B cell (primary cell): ENCODE measurements around the gene GRK1. TPM values are rescaled to one million over a fixed set of nuclear protein-coding genes. Genes with fewer than 3 reads are reported as not detected.
A peak's percentile ranks its signal among the peaks of the same experiment; 100 is the strongest.

Experiments used
- ATAC-seq: fragments of 200-7000 bp; cut with Tn5 transposase; one replicate; pipeline ENCODE4 v1.10.0; 2021; ENCODE audit warnings: low read depth, mild to moderate bottlenecking, moderate number of reproducible peaks, moderate library complexity
- CTCF ChIA-PET: fragments of 350-600 bp; sonication (Branson Sonifier 250); formaldehyde crosslinking; loops from one replicate; lab custom pipeline; 2021; ENCODE audit warnings: antibody characterized with exemption, inconsistent platforms; lab: Charles Lee
- POLR2A ChIA-PET: fragments of 350-600 bp; sonication (Branson Sonifier 250); formaldehyde crosslinking; loops from one replicate; lab custom pipeline; 2021; ENCODE audit warnings: antibody characterized with exemption; lab: Charles Lee
- DNase-seq: peaks from one replicate; pipeline ENCODE4 v3.0.0; 2013
- H2AFZ ChIP-seq: 2 replicates; pipeline ENCODE4 v1.6.1; 2012; ENCODE audit warnings: mild to moderate bottlenecking, low read depth, low read length; ENCODE audit not compliant: insufficient read depth, poor library complexity, severe bottlenecking
- H3K27ac ChIP-seq, 2 donors: 1 replicate in 1 of 2; 2 replicates in 1 of 2; pipeline ENCODE4 v1.5.1; 2012 to 2013; ENCODE audit warnings: low read length in 2 of 2, mild to moderate bottlenecking in 2 of 2, moderate library complexity in 1 of 2
- H3K27me3 ChIP-seq, 4 experiments: fragments of 200-600 bp in 1 of 4; sonication (generic) in 1 of 4; replicated peaks in 1 of 4; 1 replicate in 2 of 4; 2 replicates in 2 of 4; pipeline versions ENCODE4 v1.6.1 to v1.7.0; 2013 to 2016; ENCODE audit warnings: low read length in 3 of 4, mild to moderate bottlenecking in 2 of 4, mixed read lengths in 1 of 4, moderate library complexity in 1 of 4; ENCODE audit not compliant: insufficient read depth in 4 of 4, control insufficient read depth in 3 of 4; ENCODE audit errors: control extremely low read depth in 1 of 4
- H3K36me3 ChIP-seq, 2 experiments: replicated peaks in 1 of 2; 1 replicate in 1 of 2; 2 replicates in 1 of 2; pipeline versions ENCODE4 v1.6.1 to v1.7.1; 2013; ENCODE audit warnings: low read length in 1 of 2; ENCODE audit not compliant: insufficient read depth in 2 of 2, control insufficient read depth in 1 of 2; ENCODE audit errors: control extremely low read depth in 1 of 2, extremely low read depth in 1 of 2
- H3K4me1 ChIP-seq, 2 donors: fragments of 200-600 bp in 1 of 2; sonication (generic) in 1 of 2; 1 replicate in 1 of 2; 2 replicates in 1 of 2; pipeline versions ENCODE4 v1.5.1 to v1.6.1; 2013 to 2017; ENCODE audit warnings: low read length in 2 of 2; ENCODE audit not compliant: control insufficient read depth in 2 of 2, insufficient read depth in 2 of 2
- H3K4me2 ChIP-seq: replicated peaks from 2 replicates; pipeline ENCODE3; 2012; ENCODE audit warnings: mild to moderate bottlenecking, low read depth, low read length; ENCODE audit not compliant: poor library complexity, severe bottlenecking
- H3K4me3 ChIP-seq, 5 experiments: fragments of 200-600 bp in 1 of 5; sonication (generic) in 1 of 5; 1 replicate in 3 of 5; 2 replicates in 2 of 5; pipeline versions ENCODE4 v1.5.1 to v1.7.0; 2011 to 2016; ENCODE audit warnings: low read length in 4 of 5, mild to moderate bottlenecking in 4 of 5, low read depth in 2 of 5, control low read depth in 1 of 5, moderate library complexity in 1 of 5; ENCODE audit not compliant: insufficient read depth in 1 of 5; ENCODE audit errors: control extremely low read depth in 1 of 5, extremely low read depth in 1 of 5
- H3K79me2 ChIP-seq: fragments of 200-600 bp; sonication (generic); one replicate; pipeline ENCODE4 v1.6.0; 2016; ENCODE audit warnings: low read length; ENCODE audit not compliant: control insufficient read depth, insufficient read depth
- H3K9ac ChIP-seq: fragments of 200-600 bp; sonication (generic); 2 replicates; pipeline ENCODE4 v1.6.1; 2017; ENCODE audit warnings: mild to moderate bottlenecking, low read length, moderate library complexity
- H3K9me3 ChIP-seq, 3 donors: one replicate each; pipeline versions ENCODE4 v1.6.1 to v1.7.1; 2013; ENCODE audit warnings: low read length in 2 of 3; ENCODE audit not compliant: control insufficient read depth in 2 of 3, insufficient read depth in 1 of 3; ENCODE audit errors: control extremely low read depth in 1 of 3
- H4K20me1 ChIP-seq: 2 replicates; pipeline ENCODE4 v1.6.0; 2012; ENCODE audit warnings: mild to moderate bottlenecking, low read length; ENCODE audit not compliant: insufficient read depth, control insufficient read depth, poor library complexity, severe bottlenecking
- H3K27ac Mint-ChIP-seq: one replicate; pipeline ENCODE4 v1.8.0; 2021; ENCODE audit warnings: mixed read lengths
- H3K27me3 Mint-ChIP-seq: one replicate; pipeline ENCODE4 v1.8.0; 2021; ENCODE audit warnings: mixed read lengths
- H3K4me1 Mint-ChIP-seq: one replicate; pipeline ENCODE4 v1.8.0; 2021; ENCODE audit warnings: mixed read lengths
- H3K4me3 Mint-ChIP-seq: one replicate; pipeline ENCODE4 v1.8.0; 2021; ENCODE audit warnings: mixed read lengths
- H3K9me3 Mint-ChIP-seq: one replicate; pipeline ENCODE4 v1.8.0; 2022; ENCODE audit warnings: mixed read lengths; ENCODE audit not compliant: insufficient read depth
- CTCF ChIP-seq: fragments of 200-600 bp; IDR thresholded peaks from one replicate; pipeline ENCODE4 v1.8.0; 2022; ENCODE audit warnings: antibody characterized with exemption, mild to moderate bottlenecking
- EZH2 ChIP-seq: IDR thresholded peaks from 2 replicates; pipeline ENCODE4 v1.6.1; 2012; ENCODE audit warnings: borderline replicate concordance, low read depth, mild to moderate bottlenecking, moderate library complexity, low read length; ENCODE audit not compliant: insufficient read depth, poor library complexity, severe bottlenecking
- WGBS: methylation state at CpG from one replicate; pipeline ENCODE4 v1.1.5; 2013; ENCODE audit warnings: missing lambda C conversion rate; ENCODE audit not compliant: insufficient coverage; 5-methylcytosine and 5-hydroxymethylcytosine counted together
- intact Hi-C: fragments of 100-400 bp; cut with micrococcal nuclease; formaldehyde crosslinking; loops from one replicate; pipeline ENCODE4 v1.10.0; 2022
- polyA plus RNA-seq: library from polyadenylated mRNA; depleted of rRNA; stranded (reverse); fragments of >200 nt; gene quantifications from 2 replicates; pipeline ENCODE4 v1.2.3, GENCODE V29; 2012
- total RNA-seq, 2 donors: library from RNA; stranded (reverse); fragments of 120-200 nt in 1 of 2; gene quantifications; 1 replicate in 1 of 2; 2 replicates in 1 of 2; pipeline versions ENCODE4 v1.2.3 to v1.2.4, GENCODE V29; 2013 to 2022

Gene GRK1
- total and polyA plus RNA-seq, 2 donors (not counting 1 experiment from before 2014, with no cell fraction given) = not detected

- peak overlapping the region in 1 of 2 donors; percentile 49 for H3K27ac ChIP-seq
- H3K27me3 Mint-ChIP-seq = peaks cover 4% of the 10 kb centered on the region
- H3K27ac Mint-ChIP-seq = peak overlapping the region; percentile 94
- DNase-seq (peak; percentile 26), ATAC-seq (no peak)
- ChIA-PET POLR2A (no interaction called here), CTCF (interaction anchor here (0.6 to 1.4 kb wide), 5 partner anchors 179 to 610 kb away, joined by 3 to 4 read pairs (median 4); no protein-coding TSS in a partner anchor)
- peaks cover 0 to 32% (median 0%) of the 10 kb centered on the region in 3 donors for H3K9me3 ChIP-seq
- H3K9ac ChIP-seq = peak overlapping the region; percentile 64
- H3K4me1 ChIP-seq = peaks cover 10 to 15% of the 10 kb centered on the region in 2 donors
- TF ChIP-seq EZH2 (no peak), CTCF (no peak)
- 89% methylated on average over 25 of the region's 30 CpGs for WGBS
- H3K4me2 ChIP-seq = peak overlapping the region; percentile 94
- intact Hi-C loops = no loop called here
- peaks cover 0 to under 1% (median 0%) of the 10 kb centered on the region in 4 experiments for H3K27me3 ChIP-seq
- peak overlapping the region; percentile 84 for H3K4me3 Mint-ChIP-seq
- H2AFZ ChIP-seq = peak overlapping the region; percentile 82
- peak overlapping the region in 4 of 5 experiments; percentile 41 to 63 (median 56) for H3K4me3 ChIP-seq
- no peaks in the 10 kb centered on the region for H4K20me1 ChIP-seq
- no peaks in the 10 kb centered on the region for H3K36me3 ChIP-seq
- no peaks in the 10 kb centered on the region for H3K79me2 ChIP-seq
- peaks cover 14% of the 10 kb centered on the region for H3K4me1 Mint-ChIP-seq
- H3K9me3 Mint-ChIP-seq = no peaks in the 10 kb centered on the region
Measured at GRCh38 chr13:113724016-113724758, 57.2 kb downstream of the GRK1 start.

GRCh38 chr13:113724780-113725315, 57.8 kb downstream of the GRK1 start:
- peak overlapping the region in 4 of 5 experiments; percentile 41 to 63 (median 56) for H3K4me3 ChIP-seq
- ATAC-seq = peak; percentile 92
- DNase-seq = peak; percentile 88
- H3K27ac ChIP-seq = peak overlapping the region; percentile 43 to 49
- no peaks in the 10 kb centered on the region for H3K36me3 ChIP-seq
- peak overlapping the region; percentile 94 for H3K4me2 ChIP-seq
- H2AFZ ChIP-seq = peak overlapping the region; percentile 82
- Mint-ChIP-seq H3K4me3 (peak overlapping the region; percentile 84), H3K27me3 (peaks cover 4% of the 10 kb centered on the region), H3K27ac (peak overlapping the region; percentile 94), H3K4me1 (peaks cover 14% of the 10 kb centered on the region), H3K9me3 (no peaks in the 10 kb centered on the region)
- 4% methylated on average over 33 of the region's 36 CpGs for WGBS
- H3K27me3 ChIP-seq = peaks cover 0 to 6% (median 0%) of the 10 kb centered on the region in 4 experiments
- no peak for TF ChIP-seq EZH2
- TF ChIP-seq CTCF = peak; percentile 81
- H3K9ac ChIP-seq = peak overlapping the region; percentile 64
- no peaks in the 10 kb centered on the region for H4K20me1 ChIP-seq
- intact Hi-C loops = no loop called here
- H3K79me2 ChIP-seq = no peaks in the 10 kb centered on the region
- ChIA-PET CTCF (interaction anchor here (0.6 to 1.4 kb wide), 5 partner anchors 179 to 610 kb away, joined by 3 to 4 read pairs (median 4); no protein-coding TSS in a partner anchor), POLR2A (no interaction called here)
- H3K4me1 ChIP-seq = peaks cover 10 to 15% of the 10 kb centered on the region in 2 donors
- H3K9me3 ChIP-seq = peaks cover 0 to 32% (median 0%) of the 10 kb centered on the region in 3 donors
